ENCODE results near the gene SYNM. TPM values are rescaled to one million over a fixed set of nuclear protein-coding genes. Genes with fewer than 3 reads are reported as not detected.

The SYNM gene
- total RNA-seq, 1 experiment from 2014 or later: 1.9 TPM

DNA sequence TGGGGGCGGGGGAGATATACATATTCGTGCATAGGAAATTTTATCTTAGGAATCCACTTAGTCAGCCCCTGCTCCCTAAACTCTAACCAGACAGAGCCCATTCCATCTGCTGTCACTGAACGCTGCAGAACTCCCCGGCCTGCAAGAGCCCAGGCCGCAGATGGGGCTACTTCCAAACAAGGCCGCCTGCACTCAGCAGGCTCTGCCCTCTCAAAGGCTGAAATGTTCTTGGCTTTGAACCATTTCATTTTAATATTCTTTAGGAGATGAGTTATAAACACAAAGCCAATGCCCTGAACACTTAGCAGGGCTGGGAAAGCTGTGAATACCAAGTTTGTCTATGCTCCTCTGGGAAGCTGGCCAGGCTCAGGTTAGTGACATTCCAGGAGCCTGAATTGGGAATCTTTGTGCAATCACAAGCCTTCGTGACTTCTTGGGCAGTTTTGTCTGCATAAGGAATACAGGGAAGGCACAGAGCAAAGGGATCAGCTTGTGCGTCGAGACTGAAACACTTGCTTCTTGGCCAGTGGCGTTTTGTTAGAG is 65.0 kb downstream of the SYNM start:
- TF ChIP-seq, protein P1, sequence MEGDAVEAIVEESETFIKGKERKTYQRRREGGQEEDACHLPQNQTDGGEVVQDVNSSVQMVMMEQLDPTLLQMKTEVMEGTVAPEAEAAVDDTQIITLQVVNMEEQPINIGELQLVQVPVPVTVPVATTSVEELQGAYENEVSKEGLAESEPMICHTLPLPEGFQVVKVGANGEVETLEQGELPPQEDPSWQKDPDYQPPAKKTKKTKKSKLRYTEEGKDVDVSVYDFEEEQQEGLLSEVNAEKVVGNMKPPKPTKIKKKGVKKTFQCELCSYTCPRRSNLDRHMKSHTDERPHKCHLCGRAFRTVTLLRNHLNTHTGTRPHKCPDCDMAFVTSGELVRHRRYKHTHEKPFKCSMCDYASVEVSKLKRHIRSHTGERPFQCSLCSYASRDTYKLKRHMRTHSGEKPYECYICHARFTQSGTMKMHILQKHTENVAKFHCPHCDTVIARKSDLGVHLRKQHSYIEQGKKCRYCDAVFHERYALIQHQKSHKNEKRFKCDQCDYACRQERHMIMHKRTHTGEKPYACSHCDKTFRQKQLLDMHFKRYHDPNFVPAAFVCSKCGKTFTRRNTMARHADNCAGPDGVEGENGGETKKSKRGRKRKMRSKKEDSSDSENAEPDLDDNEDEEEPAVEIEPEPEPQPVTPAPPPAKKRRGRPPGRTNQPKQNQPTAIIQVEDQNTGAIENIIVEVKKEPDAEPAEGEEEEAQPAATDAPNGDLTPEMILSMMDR (conservative IDR thresholded peaks at IDR 0.05): no peak
- H3T11ph ChIP-seq (ENCODE audit: low read length): no peak overlapping the region
- no peak overlapping the region for H2BK12ac ChIP-seq (ENCODE audit: insufficient read length, low read depth, low read length)
- no peak overlapping the region for H3K56ac ChIP-seq (ENCODE audit: insufficient read length, low read depth, low read length)
- H4K91ac ChIP-seq (ENCODE audit: insufficient read length, low read depth, low read length): no peak overlapping the region
- no peak overlapping the region for H3K4ac ChIP-seq (ENCODE audit: low read depth, low read length)
- Mint-ChIP-seq H3K27ac (peak overlapping the region in 1 of 3 experiments; percentile 53; a peak in 1 of 7 replicates), H3K9me3 (no peaks in the 10 kb centered on the region), H3K27me3 (ENCODE audit: low read depth) (no peaks in the 10 kb centered on the region), H3K4me1 (no peaks in the 10 kb centered on the region), H3K36me3 (ENCODE audit: insufficient read depth in 1 of 3, low read depth in 3 of 3) (peaks cover 0 to 23% (median 9%) of the 10 kb centered on the region in 3 experiments; a peak in 6 of 7 replicates), H3K4me3 (no peak overlapping the region)
- no peak overlapping the region for H3K18ac ChIP-seq (ENCODE audit: insufficient read length, low read depth, low read length)
- H2BK5ac ChIP-seq (ENCODE audit: insufficient read length, low read length): no peak overlapping the region
- no peak for DNase-seq
- H3K4me1 ChIP-seq (ENCODE audit: insufficient read depth, low read length): no peaks in the 10 kb centered on the region
- no peak overlapping the region for H4K5ac ChIP-seq (ENCODE audit: insufficient read length, low read depth, low read length)
- no peaks in the 10 kb centered on the region for H3K79me1 ChIP-seq (ENCODE audit: insufficient read depth, low read depth, low read length, poor library complexity, severe bottlenecking)
- no peak overlapping the region for H4K8ac ChIP-seq (replicated peaks; ENCODE audit: insufficient read length, low read depth, low read length)
- no peak overlapping the region for H3K9ac ChIP-seq (ENCODE audit: extremely low read depth, insufficient read length, low read length)
- no peak overlapping the region for H3K23ac ChIP-seq (ENCODE audit: insufficient read length, low read depth, low read length)
- no peaks in the 10 kb centered on the region for H4K20me1 ChIP-seq (ENCODE audit: control insufficient read depth, insufficient read depth, insufficient read length)
- H2BK20ac ChIP-seq (ENCODE audit: low read depth, low read length, poor library complexity, severe bottlenecking): no peak overlapping the region
- no peaks in the 10 kb centered on the region for H3K79me2 ChIP-seq (ENCODE audit: insufficient read depth, low read length)
- H3K9me3 ChIP-seq (ENCODE audit: control insufficient read depth, low read depth, low read length): no peaks in the 10 kb centered on the region
- H2AK5ac ChIP-seq (ENCODE audit: insufficient read length, low read length): no peak overlapping the region
- no peak overlapping the region for H2AFZ ChIP-seq (ENCODE audit: low read length)
- H3K27ac ChIP-seq (ENCODE audit: insufficient read length, low read depth, low read length): no peak overlapping the region
- no peaks in the 10 kb centered on the region for H3K27me3 ChIP-seq (ENCODE audit: insufficient read depth, low read length)
- H3K23me2 ChIP-seq (ENCODE audit: insufficient read length, low read depth, low read length, poor library complexity, severe bottlenecking): no peaks in the 10 kb centered on the region
- no peak overlapping the region for H2BK15ac ChIP-seq (ENCODE audit: low read depth, low read length)
- WGBS (ENCODE audit: extremely low coverage, insufficient read length, low lambda C conversion rate): no CpG with 5 or more reads among the region's 10 CpGs
- H3K4me2 ChIP-seq (ENCODE audit: insufficient read depth, insufficient read length, low read length): no peak overlapping the region
- no peak overlapping the region for H3K14ac ChIP-seq (ENCODE audit: insufficient read depth, low read length)
- no peak overlapping the region for H2BK120ac ChIP-seq (ENCODE audit: low read depth, low read length, poor library complexity, severe bottlenecking)

Data from H9 (cell line).